ENCODE measurements around the gene SERGEF.

SERGEF gene

GRCh38 chr11:17802491-17802890 lies 210.4 kb downstream of the SERGEF start:
- Histone ChIP-seq H3K36me3 (no peaks in the 10 kb centered on the region; the same call in 1 of the 2 replicates), H3K4me3 (ENCODE audit: low read depth, low read length) (no peak overlapping the region), H3K9me3 (ENCODE audit: severe bottlenecking) (no peaks in the 10 kb centered on the region), H3K27ac (peak overlapping the region; percentile 28; the same call in 1 of the 2 replicates), H3K27me3 (ENCODE audit: insufficient read depth, low read depth, severe bottlenecking) (no peaks in the 10 kb centered on the region)
- peak; percentile 68 for DNase-seq
- no peak for TF ChIP-seq CTCF (IDR thresholded peaks at IDR 0.05; ENCODE audit: low read depth, low read length)

- no peak for DNase-seq
- Histone ChIP-seq H3K27me3 (ENCODE audit: insufficient read depth, low read depth, severe bottlenecking) (no peaks in the 10 kb centered on the region), H3K4me3 (ENCODE audit: low read depth, low read length) (no peak overlapping the region), H3K9me3 (ENCODE audit: severe bottlenecking) (no peaks in the 10 kb centered on the region), H3K36me3 (no peaks in the 10 kb centered on the region; the same call in 1 of the 2 replicates), H3K27ac (no peak overlapping the region)
- TF ChIP-seq CTCF (IDR thresholded peaks at IDR 0.05; ENCODE audit: low read depth, low read length) = no peak
These were observed 211.7 kb downstream of the SERGEF start for GRCh38 chr11:17801166-17801565.

- Histone ChIP-seq H3K27me3 (ENCODE audit: insufficient read depth, low read depth, severe bottlenecking) (no peaks in the 10 kb centered on the region), H3K36me3 (no peaks in the 10 kb centered on the region; the same call in 1 of the 2 replicates), H3K27ac (no peak overlapping the region), H3K4me3 (ENCODE audit: low read depth, low read length) (no peak overlapping the region), H3K9me3 (ENCODE audit: severe bottlenecking) (no peaks in the 10 kb centered on the region)
- no peak for TF ChIP-seq CTCF (IDR thresholded peaks at IDR 0.05; ENCODE audit: low read depth, low read length)
- no peak for DNase-seq
These were observed 213.7 kb downstream of the SERGEF start for GRCh38 chr11:17799147-17799546.

GRCh38 chr11:17798716-17799115 lies 214.1 kb downstream of the SERGEF start:
- Histone ChIP-seq H3K27me3 (ENCODE audit: insufficient read depth, low read depth, severe bottlenecking) (no peaks in the 10 kb centered on the region), H3K27ac (no peak overlapping the region), H3K9me3 (ENCODE audit: severe bottlenecking) (no peaks in the 10 kb centered on the region), H3K4me3 (ENCODE audit: low read depth, low read length) (no peak overlapping the region), H3K36me3 (no peaks in the 10 kb centered on the region; the same call in 1 of the 2 replicates)
- no peak for DNase-seq
- no peak for TF ChIP-seq CTCF (IDR thresholded peaks at IDR 0.05; ENCODE audit: low read depth, low read length)

- Histone ChIP-seq H3K4me3 (ENCODE audit: low read depth, low read length) (no peak overlapping the region), H3K36me3 (no peaks in the 10 kb centered on the region; the same call in 1 of the 2 replicates), H3K27ac (no peak overlapping the region), H3K9me3 (ENCODE audit: severe bottlenecking) (no peaks in the 10 kb centered on the region), H3K27me3 (ENCODE audit: insufficient read depth, low read depth, severe bottlenecking) (no peaks in the 10 kb centered on the region)
- no peak for DNase-seq
- no peak for TF ChIP-seq CTCF (IDR thresholded peaks at IDR 0.05; ENCODE audit: low read depth, low read length)
These were observed 214.6 kb downstream of the SERGEF start for GRCh38 chr11:17798253-17798652.

GRCh38 chr11:17796154-17796553 lies 216.7 kb downstream of the SERGEF start:
- no peak for TF ChIP-seq CTCF (IDR thresholded peaks at IDR 0.05; ENCODE audit: low read depth, low read length)
- Histone ChIP-seq H3K27ac (no peak overlapping the region), H3K36me3 (no peaks in the 10 kb centered on the region; the same call in 1 of the 2 replicates), H3K27me3 (ENCODE audit: insufficient read depth, low read depth, severe bottlenecking) (no peaks in the 10 kb centered on the region), H3K4me3 (ENCODE audit: low read depth, low read length) (no peak overlapping the region), H3K9me3 (ENCODE audit: severe bottlenecking) (no peaks in the 10 kb centered on the region)
- DNase-seq = no peak

Measured in WERI-Rb-1 (cell line).